ENCODE results near the gene PTPN21.

DNA sequence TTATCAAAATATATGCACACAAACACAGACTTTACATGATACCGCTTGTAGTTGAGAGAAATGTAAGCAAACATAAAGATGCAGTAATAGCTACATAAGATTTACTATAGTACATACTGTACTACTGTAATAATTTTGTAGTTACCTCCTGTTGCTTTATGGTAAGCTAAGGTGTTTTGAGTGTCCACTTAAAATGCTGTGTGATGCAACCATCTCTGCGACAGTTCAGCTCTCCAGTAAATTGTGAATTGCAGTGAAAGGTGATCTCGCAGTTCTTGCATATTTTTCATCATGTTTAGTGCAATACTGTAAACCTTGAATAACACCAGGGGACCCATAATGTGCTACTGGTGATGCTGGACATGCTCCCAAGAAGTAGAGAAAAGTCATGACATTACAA is 29.6 kb upstream of the PTPN21 start:
- TF ChIP-seq, protein P1, sequence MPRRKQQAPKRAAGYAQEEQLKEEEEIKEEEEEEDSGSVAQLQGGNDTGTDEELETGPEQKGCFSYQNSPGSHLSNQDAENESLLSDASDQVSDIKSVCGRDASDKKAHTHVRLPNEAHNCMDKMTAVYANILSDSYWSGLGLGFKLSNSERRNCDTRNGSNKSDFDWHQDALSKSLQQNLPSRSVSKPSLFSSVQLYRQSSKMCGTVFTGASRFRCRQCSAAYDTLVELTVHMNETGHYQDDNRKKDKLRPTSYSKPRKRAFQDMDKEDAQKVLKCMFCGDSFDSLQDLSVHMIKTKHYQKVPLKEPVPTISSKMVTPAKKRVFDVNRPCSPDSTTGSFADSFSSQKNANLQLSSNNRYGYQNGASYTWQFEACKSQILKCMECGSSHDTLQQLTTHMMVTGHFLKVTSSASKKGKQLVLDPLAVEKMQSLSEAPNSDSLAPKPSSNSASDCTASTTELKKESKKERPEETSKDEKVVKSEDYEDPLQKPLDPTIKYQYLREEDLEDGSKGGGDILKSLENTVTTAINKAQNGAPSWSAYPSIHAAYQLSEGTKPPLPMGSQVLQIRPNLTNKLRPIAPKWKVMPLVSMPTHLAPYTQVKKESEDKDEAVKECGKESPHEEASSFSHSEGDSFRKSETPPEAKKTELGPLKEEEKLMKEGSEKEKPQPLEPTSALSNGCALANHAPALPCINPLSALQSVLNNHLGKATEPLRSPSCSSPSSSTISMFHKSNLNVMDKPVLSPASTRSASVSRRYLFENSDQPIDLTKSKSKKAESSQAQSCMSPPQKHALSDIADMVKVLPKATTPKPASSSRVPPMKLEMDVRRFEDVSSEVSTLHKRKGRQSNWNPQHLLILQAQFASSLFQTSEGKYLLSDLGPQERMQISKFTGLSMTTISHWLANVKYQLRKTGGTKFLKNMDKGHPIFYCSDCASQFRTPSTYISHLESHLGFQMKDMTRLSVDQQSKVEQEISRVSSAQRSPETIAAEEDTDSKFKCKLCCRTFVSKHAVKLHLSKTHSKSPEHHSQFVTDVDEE (CRISPR knock-in tag; IDR thresholded peaks at IDR 0.05): no peak
- TF ChIP-seq ARNTL (CRISPR knock-in tag; IDR thresholded peaks at IDR 0.05; ENCODE audit: borderline replicate concordance, low read depth) (no peak), GLIS3 (CRISPR knock-in tag; IDR thresholded peaks at IDR 0.05) (no peak)
- TF ChIP-seq, protein P2, sequence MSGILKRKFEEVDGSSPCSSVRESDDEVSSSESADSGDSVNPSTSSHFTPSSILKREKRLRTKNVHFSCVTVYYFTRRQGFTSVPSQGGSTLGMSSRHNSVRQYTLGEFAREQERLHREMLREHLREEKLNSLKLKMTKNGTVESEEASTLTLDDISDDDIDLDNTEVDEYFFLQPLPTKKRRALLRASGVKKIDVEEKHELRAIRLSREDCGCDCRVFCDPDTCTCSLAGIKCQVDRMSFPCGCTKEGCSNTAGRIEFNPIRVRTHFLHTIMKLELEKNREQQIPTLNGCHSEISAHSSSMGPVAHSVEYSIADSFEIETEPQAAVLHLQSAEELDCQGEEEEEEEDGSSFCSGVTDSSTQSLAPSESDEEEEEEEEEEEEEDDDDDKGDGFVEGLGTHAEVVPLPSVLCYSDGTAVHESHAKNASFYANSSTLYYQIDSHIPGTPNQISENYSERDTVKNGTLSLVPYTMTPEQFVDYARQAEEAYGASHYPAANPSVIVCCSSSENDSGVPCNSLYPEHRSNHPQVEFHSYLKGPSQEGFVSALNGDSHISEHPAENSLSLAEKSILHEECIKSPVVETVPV (CRISPR knock-in tag; IDR thresholded peaks at IDR 0.05): no peak

Data from SK-N-SH treated with all-trans-retinoic acid at 6 μM for 48 hours (cell line).